GM18517 (cell line): ENCODE results near the gene NKX2-4.

ENCODE experiments used
- ATAC-seq: cut with Tn5 transposase; IDR thresholded peaks from one replicate; pipeline ENCODE4 v1.9.1; 2021; ENCODE audit warnings: mild to moderate bottlenecking, moderate library complexity; ENCODE audit not compliant: unreplicated experiment

The NKX2-4 gene

DNA sequence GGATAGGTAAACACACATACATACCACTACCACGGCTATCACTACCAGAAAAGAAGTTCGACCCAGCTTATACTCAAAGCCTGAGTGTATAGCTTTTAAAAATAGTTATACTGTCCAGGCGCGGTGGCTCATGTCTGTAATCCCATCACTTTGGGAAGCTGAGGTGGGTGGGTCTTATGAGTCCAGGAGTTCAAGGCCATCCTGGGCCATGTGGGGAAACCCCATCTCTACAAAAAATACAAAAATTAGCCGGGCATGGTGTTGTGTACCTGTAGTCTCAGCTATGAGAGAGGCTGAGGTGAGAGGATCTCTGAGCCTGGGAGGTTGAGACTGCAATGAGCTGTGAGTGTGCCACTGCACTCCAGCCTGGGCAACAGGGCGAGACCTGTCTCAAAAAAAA, 32.9 kb downstream of the NKX2-4 start:
- no peak for ATAC-seq

DNA sequence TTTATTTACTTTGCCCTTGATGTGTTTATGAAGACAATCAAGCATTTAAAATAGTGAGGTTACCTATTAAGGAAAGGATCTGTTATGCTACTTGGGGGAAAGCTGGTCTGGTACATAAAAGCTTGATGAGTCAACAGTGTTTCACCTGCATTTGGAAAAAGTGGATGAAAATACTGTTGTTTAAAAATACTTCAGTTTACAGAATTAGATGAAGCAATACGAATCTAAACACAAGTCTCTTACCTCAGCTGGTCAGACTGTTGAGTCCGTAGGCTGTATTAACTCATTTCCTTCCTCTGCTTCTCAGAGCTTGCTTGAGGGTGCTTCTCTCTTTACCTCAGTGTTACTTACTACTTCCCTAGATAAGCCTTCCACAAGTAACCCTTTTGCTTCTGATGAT, 36.1 kb downstream of the NKX2-4 start:
- ATAC-seq = no peak

DNA sequence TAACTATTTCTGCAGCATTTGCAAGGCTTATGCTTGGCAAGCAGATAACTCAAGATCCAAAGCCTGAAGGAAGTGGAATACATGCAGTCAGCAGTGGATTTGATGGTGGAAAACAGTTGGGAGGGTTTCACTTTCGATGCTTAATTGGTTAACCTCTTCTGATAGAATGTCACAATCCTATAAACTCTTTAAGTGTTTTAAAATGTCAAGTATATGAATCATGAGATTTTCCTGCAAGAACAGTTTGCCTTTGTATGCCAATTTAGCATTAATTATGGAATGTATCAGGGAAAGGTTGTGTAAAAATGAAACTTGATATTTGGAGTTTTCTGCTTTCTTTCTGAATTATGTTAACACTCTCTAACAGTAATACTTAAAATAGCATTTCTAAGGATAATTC, 36.6 kb downstream of the NKX2-4 start:
- no peak for ATAC-seq

DNA sequence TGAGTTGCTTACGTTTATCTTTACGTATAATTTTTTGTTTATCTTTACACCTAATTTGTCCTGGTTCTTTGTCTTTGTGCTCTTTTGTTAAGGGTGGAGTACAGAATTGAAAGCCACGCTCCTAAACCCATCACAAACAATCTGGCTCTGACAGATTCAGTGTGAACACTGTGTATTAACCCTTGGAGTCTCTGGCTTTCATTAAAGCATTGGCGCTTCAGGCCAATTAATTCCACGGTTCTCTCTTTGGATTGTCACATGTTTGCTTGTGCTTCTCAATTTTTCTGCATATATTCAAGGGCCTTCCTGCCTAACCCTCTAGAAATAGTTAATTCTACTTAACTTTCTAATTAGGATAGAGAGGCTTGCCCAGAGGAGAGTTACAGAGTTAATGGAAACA, 38.6 kb downstream of the NKX2-4 start:
- ATAC-seq = no peak

DNA sequence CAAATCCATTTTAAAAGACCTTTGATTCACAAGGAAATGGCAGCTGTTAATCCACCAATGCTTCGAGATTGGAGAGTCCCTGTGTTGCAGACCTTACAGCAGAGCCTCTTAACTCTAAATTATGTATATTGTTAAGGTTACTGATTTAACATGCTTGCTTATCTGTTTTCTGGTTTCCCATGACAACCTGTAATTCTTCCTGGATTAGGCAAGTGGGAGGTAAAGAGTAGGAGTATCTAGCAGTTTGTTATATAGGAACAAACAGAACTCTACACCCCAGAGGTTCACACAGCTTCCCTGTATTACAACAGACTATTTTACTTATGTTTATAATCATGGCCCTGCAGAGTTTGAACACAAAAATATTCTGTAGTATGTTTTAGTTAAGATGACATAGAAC, 39.5 kb downstream of the NKX2-4 start:
- ATAC-seq = no peak

DNA sequence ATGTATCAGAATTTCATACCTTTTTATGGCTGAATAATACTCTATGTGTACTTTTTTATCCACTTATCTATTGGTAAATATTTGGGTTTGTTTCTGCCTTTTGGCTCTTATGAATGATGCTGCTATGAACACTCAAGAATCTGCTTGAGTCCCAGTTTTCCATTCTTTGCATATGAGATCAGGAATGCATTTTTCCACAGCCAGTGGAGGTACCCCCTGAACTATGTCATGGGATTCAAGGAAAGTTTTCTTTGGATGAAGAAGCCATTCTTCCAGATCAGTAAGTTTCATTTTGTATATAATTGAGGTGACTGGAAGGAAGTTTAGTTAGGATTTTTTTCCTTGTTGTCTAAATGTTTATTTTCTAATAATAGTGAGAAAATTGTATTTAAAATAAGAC, 40.9 kb downstream of the NKX2-4 start:
- no peak for ATAC-seq

DNA sequence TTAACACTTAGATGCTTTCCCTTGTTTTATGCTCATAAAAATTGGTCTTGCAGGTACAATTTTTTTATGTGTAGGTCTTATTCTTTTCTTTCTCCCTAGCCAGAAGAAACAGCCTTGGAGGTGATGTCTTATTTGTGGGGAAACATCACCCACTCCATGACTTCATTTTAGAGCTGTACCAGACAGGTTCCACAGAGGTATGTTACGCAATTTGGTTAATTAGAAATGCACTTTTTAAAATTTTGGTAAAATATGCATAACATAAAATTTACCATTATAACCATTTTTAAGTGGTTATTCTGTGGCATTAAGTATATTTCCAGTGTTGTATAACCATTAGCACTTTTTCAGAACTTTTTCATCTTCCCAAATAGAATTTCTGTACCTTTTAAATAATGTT, 41.3 kb downstream of the NKX2-4 start:
- no peak for ATAC-seq

DNA sequence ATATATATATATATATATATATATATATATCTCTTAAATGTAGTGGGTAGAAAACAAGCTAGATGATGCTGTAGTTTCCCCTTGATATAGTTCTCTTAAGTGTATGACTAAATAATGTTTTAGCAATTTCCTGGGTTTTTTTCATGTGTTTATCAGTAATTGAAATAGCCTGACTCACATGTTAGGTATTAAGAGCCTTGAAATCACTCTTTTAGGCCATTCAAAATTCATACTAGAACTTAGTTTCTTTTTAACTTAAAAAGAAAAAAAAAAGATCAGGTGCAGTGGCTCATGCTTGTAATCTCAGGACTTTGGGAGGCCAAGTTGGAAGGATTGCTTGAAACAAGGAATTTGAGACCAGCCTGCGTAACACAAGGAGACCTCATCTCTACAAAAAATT, 44.1 kb downstream of the NKX2-4 start:
- ATAC-seq = no peak

DNA sequence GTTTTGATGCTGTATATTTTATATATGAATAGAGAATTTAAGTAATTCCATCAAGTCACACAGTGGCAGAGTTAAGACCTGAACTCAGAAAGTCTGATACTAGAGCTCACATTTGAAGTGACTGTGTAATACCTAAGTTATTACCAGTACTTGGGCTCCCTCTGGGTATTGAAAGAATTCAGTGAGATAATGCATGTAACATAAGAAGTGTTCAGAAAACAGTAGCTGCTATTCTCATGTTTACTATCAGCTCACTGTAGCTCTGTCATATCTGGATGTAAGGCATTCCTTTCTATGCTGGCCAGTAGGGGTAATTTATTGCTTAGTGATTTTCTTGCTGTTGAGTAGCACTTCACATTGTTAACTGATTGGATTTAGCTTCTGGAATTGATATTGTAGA, 44.6 kb downstream of the NKX2-4 start:
- ATAC-seq = no peak
